Suprapubic skin (tissue), 4 donors: ENCODE data around the gene ATF5. TPM values are rescaled to one million over a fixed set of nuclear protein-coding genes. Genes with fewer than 3 reads are reported as not detected.

Source experiments
- DNase-seq, 2 donors: peaks; one replicate each; pipeline ENCODE4 v3.0.0-alpha.2; 2019; ENCODE audit warnings: low spot score in 2 of 2
- H3K27ac ChIP-seq: fragments of 200-600 bp; sonication (generic); one replicate; pipeline ENCODE4 v1.5.1; 2019
- H3K27me3 ChIP-seq: fragments of 200-600 bp; sonication (generic); one replicate; pipeline ENCODE4 v1.5.1; 2019
- H3K36me3 ChIP-seq: fragments of 200-600 bp; sonication (generic); one replicate; pipeline ENCODE4 v1.5.1; 2019
- H3K4me1 ChIP-seq: fragments of 200-600 bp; sonication (generic); one replicate; pipeline ENCODE4 v1.5.1; 2019
- H3K4me3 ChIP-seq: fragments of 200-600 bp; sonication (generic); one replicate; pipeline ENCODE4 v1.5.1; 2019; ENCODE audit warnings: mild to moderate bottlenecking
- H3K9me3 ChIP-seq: fragments of 200-600 bp; sonication (generic); one replicate; pipeline ENCODE4 v1.5.1; 2019
- EP300 ChIP-seq: sonication (generic); formaldehyde crosslinking; IDR thresholded peaks from one replicate; pipeline ENCODE4 v1.6.1; 2017; ENCODE audit warnings: antibody characterized with exemption
- POLR2A ChIP-seq, 2 donors: fragments of 450-650 bp; IDR thresholded peaks; one replicate each; pipeline ENCODE4 v1.6.1; 2017; ENCODE audit warnings: antibody characterized with exemption in 2 of 2, mild to moderate bottlenecking in 2 of 2, moderate library complexity in 2 of 2
- POLR2AphosphoS5 ChIP-seq, 3 donors: sonication (generic); formaldehyde crosslinking; IDR thresholded peaks; one replicate each; pipeline ENCODE4 v1.6.1; 2017; ENCODE audit warnings: antibody characterized with exemption in 3 of 3
- WGBS: methylation state at CpG from one replicate; pipeline ENCODE4 v1.1.5; 2018; 5-methylcytosine and 5-hydroxymethylcytosine counted together
- total RNA-seq, 4 donors: library from RNA; depleted of rRNA; stranded (reverse); fragments of >200 nt; gene quantifications; one replicate each; pipeline ENCODE4 v1.1.0, GENCODE V29; 2016
- TF ChIP-seq, protein P1 (sequence below), 2 donors: fragments of 200-600 bp in 1 of 2; fragments of 450-650 bp in 1 of 2; sonication (generic) in 1 of 2; IDR thresholded peaks; one replicate each; pipeline ENCODE4 v1.5.1; 2016 to 2019; ENCODE audit warnings: antibody characterized with exemption in 2 of 2, mild to moderate bottlenecking in 1 of 2, moderate library complexity in 1 of 2

The ATF5 gene
- total RNA-seq, 4 donors from 2014 or later, result 4.5 to 9.1 (median 6.7) TPM

DNA sequence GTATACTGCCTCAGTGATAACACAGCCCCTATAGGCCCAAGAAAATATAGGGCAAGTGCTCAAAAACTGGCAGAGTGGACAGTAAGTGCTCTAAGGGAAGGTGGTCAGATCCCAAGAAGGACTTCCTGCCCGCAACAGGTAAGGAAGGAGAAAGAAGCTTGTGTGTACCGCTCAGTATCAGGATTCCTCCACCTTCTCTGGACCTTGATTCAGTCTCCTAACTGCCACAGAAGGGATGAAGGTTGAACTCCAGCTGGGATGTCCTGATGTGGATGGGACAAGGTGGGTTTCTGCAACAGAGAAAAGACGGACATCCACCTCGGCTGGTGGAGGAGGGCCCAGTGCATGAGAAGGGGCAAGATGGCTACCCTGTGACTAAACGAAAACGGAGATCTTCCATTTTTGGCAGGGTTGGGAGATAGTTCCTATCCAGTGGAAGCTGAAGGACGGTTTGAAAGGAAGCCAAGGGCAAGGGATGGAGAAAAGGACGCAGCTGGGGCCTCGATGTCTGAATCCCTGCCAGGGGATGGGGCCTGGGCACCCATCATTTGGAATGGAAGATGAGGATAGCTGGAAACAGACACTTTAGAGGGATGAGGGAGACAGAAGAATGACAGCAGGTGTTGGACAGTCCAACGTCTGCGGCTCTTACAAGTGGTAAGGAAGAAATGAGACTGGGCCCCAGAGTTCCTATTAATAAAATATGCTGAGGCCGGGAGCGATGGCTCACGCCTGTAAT is 1.3 kb upstream of the ATF5 start:
- DNase-seq, result no peak
- Histone ChIP-seq H3K27ac (no peak overlapping the region), H3K4me1 (peaks cover 36% of the 10 kb centered on the region), H3K9me3 (no peaks in the 10 kb centered on the region), H3K27me3 (no peaks in the 10 kb centered on the region), H3K4me3 (peak overlapping the region; percentile 66), H3K36me3 (peaks cover 31% of the 10 kb centered on the region)
- 88% methylated on average over 14 of the region's 14 CpGs for WGBS
- TF ChIP-seq POLR2AphosphoS5 (IDR thresholded peaks at IDR 0.05), result no peak
- TF ChIP-seq POLR2A (IDR thresholded peaks at IDR 0.05), result no peak
- TF ChIP-seq EP300, result no peak
- TF ChIP-seq, protein P1, sequence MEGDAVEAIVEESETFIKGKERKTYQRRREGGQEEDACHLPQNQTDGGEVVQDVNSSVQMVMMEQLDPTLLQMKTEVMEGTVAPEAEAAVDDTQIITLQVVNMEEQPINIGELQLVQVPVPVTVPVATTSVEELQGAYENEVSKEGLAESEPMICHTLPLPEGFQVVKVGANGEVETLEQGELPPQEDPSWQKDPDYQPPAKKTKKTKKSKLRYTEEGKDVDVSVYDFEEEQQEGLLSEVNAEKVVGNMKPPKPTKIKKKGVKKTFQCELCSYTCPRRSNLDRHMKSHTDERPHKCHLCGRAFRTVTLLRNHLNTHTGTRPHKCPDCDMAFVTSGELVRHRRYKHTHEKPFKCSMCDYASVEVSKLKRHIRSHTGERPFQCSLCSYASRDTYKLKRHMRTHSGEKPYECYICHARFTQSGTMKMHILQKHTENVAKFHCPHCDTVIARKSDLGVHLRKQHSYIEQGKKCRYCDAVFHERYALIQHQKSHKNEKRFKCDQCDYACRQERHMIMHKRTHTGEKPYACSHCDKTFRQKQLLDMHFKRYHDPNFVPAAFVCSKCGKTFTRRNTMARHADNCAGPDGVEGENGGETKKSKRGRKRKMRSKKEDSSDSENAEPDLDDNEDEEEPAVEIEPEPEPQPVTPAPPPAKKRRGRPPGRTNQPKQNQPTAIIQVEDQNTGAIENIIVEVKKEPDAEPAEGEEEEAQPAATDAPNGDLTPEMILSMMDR (IDR thresholded peaks at IDR 0.05), result no peak

DNA sequence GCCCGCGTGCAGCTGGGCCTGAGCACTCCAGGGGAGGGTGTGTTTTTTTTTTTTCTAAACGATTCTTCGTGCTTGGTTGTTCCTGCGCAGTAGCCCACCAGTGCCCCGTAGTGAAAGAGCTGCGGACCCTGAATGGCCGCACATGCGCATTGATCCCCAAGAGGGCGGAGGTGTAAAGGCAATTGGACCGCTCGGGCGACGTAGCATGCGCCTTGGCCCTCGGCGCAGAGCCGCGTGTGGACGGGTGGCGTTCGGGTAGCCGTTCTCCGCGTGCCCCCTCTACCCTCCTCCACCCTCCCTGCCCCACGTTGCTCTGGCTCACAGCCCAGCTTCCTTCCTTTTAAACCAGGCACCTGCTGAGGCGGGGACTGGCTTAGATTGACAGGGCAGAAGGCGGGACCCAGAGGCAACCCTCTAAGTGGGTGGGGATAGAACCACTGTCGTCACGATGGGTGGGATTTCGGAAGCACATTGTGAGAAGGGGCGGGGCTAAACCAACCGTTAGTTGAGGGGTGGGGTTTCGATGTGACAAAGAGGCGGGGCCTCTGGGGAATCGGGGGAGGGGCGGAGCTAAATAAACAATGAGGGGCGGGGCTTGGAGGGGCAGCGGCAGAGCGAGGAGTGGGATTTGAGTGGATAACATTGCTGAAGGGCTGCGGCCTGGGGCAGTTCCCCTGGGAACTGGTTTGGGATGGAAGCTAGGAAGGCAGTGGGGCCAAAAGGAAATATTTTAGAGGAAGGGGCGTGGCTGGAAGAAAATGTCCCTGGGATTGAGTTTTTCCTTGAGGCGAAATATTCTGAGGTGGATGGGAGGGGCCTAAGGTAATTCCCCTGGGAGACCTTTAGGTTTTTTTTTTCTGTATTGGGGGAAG is 842 bp downstream of the ATF5 start:
- Histone ChIP-seq H3K27ac (peak overlapping the region; percentile 96), H3K27me3 (no peaks in the 10 kb centered on the region), H3K36me3 (peaks cover 14% of the 10 kb centered on the region), H3K4me3 (peak overlapping the region; percentile 66), H3K4me1 (peaks cover 28% of the 10 kb centered on the region), H3K9me3 (no peaks in the 10 kb centered on the region)
- WGBS, result 3% methylated on average over 41 of the region's 43 CpGs
- peak; percentile 95 for DNase-seq
- TF ChIP-seq EP300 (no peak), POLR2A (IDR thresholded peaks at IDR 0.05) (peak in 1 of 2 donors; percentile 63), POLR2AphosphoS5 (IDR thresholded peaks at IDR 0.05) (peak in 1 of 3 donors; percentile 85)

DNA sequence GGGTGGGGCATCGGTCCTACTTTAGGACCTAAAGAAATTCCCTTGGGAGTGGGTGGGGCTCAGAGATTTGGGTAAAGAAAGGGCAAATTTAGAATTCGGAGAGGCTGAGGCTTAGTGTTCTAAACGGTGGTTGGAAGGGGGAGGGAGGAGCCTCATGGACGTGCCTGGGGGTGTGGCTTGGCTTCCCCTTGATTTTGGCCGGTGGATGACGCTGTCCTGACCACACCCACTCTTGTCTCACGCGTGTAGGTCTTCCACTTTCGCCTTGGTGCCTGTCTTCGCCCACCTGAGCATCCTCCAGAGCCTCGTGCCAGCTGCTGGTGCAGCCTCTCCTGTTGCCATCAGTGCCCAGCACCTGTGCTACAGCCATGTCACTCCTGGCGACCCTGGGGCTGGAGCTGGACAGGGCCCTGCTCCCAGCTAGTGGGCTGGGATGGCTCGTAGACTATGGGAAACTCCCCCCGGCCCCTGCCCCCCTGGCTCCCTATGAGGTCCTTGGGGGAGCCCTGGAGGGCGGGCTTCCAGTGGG is 1.5 kb downstream of the ATF5 start:
- peak overlapping the region; percentile 66 for H3K4me3 ChIP-seq

DNA sequence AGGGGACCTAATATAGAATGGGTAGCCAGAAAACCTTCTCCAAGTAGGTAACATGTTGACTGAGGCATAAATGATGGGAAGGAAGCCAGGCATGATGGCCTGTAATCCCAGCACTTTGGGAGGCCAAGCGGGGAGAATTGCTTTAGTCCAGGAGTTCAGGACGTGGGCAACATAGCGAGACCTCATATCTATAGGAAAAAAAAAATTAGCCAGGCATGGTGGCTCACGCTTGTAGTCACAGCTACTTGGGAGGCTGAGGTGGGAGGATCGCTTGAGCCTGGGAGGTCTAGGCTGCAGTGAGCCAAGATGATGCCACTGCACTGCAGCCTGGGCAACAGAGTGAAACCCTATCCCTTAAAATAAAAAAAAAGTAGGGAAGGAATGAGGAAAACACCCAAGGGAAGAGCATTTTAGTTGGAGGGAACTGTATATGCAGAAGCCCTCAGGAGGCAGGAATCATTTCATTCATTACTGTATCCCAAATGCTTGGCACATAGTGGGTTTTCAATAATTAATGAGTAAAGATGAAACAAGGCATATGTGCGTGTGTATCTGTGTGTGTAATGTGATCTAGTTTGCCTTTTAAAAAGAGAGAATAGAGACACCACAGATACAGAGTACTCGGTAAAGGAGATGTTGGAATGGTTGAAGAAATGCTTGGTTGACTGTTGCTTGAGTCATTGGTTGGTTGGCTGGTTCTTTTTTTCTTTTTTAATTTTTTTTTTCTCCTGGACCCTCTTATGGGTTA is 2.5 kb downstream of the ATF5 start:
- DNase-seq, result no peak
- Histone ChIP-seq H3K27me3 (no peaks in the 10 kb centered on the region), H3K4me3 (no peak overlapping the region), H3K27ac (no peak overlapping the region), H3K36me3 (peaks cover 8% of the 10 kb centered on the region), H3K9me3 (no peaks in the 10 kb centered on the region), H3K4me1 (peaks cover 28% of the 10 kb centered on the region)
- TF ChIP-seq POLR2AphosphoS5 (IDR thresholded peaks at IDR 0.05), result no peak
- TF ChIP-seq, protein P1 (IDR thresholded peaks at IDR 0.05), result no peak
- TF ChIP-seq EP300, result no peak
- no peak for TF ChIP-seq POLR2A (IDR thresholded peaks at IDR 0.05)
- 90% methylated on average over 7 of the region's 7 CpGs for WGBS

More for the DNA sequence above, 1.5 kb downstream of the ATF5 start:
- Histone ChIP-seq H3K4me1 (peaks cover 28% of the 10 kb centered on the region), H3K27me3 (no peaks in the 10 kb centered on the region), H3K36me3 (peaks cover 10% of the 10 kb centered on the region), H3K27ac (peak overlapping the region; percentile 96), H3K9me3 (no peaks in the 10 kb centered on the region)
- 53% methylated on average over 14 of the region's 15 CpGs for WGBS
- no peak for TF ChIP-seq POLR2A (IDR thresholded peaks at IDR 0.05)
- TF ChIP-seq POLR2AphosphoS5 (IDR thresholded peaks at IDR 0.05), result no peak
- TF ChIP-seq EP300, result no peak
- TF ChIP-seq, protein P1 (IDR thresholded peaks at IDR 0.05), result no peak
- DNase-seq, result no peak

DNA sequence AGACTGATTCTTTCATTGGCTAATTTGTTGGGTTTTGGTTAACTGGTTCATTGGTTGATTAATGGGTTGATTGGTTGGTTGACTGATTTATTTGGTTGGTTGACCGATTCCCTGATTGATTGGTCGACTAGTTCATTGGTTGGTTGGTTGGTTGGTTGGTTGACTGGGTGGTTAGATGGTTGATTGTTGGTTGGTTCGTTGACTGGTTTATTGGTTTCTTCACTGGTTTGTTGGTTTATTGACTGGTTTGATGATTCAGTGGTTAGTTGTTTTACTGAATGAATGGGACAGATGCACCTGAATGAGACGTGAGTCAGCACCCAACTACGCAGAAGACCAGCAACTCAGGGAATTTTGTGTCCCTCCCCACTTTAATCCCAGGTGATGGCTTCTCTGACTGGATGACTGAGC is 3.0 kb downstream of the ATF5 start:
- Histone ChIP-seq H3K27ac (no peak overlapping the region), H3K27me3 (no peaks in the 10 kb centered on the region), H3K9me3 (no peaks in the 10 kb centered on the region), H3K4me1 (peaks cover 28% of the 10 kb centered on the region), H3K36me3 (peaks cover 8% of the 10 kb centered on the region), H3K4me3 (no peak overlapping the region)
- TF ChIP-seq POLR2A (IDR thresholded peaks at IDR 0.05) (no peak), POLR2AphosphoS5 (IDR thresholded peaks at IDR 0.05) (no peak), EP300 (no peak)
- TF ChIP-seq, protein P1 (IDR thresholded peaks at IDR 0.05), result no peak
- no peak for DNase-seq
- WGBS, result 92% methylated on average over 5 of the region's 5 CpGs
